ENCODE data around the gene CD300LG.

- TF ChIP-seq, protein P1, sequence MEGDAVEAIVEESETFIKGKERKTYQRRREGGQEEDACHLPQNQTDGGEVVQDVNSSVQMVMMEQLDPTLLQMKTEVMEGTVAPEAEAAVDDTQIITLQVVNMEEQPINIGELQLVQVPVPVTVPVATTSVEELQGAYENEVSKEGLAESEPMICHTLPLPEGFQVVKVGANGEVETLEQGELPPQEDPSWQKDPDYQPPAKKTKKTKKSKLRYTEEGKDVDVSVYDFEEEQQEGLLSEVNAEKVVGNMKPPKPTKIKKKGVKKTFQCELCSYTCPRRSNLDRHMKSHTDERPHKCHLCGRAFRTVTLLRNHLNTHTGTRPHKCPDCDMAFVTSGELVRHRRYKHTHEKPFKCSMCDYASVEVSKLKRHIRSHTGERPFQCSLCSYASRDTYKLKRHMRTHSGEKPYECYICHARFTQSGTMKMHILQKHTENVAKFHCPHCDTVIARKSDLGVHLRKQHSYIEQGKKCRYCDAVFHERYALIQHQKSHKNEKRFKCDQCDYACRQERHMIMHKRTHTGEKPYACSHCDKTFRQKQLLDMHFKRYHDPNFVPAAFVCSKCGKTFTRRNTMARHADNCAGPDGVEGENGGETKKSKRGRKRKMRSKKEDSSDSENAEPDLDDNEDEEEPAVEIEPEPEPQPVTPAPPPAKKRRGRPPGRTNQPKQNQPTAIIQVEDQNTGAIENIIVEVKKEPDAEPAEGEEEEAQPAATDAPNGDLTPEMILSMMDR (conservative IDR thresholded peaks at IDR 0.05; ENCODE audit: low read depth in 2 of 2), result no peak
- TF ChIP-seq POLR2AphosphoS5 (IDR thresholded peaks at IDR 0.05; ENCODE audit: low read depth), result no peak
- no peak for TF ChIP-seq EZH2 (IDR thresholded peaks at IDR 0.05; ENCODE audit: low read depth, unreplicated experiment)
- TF ChIP-seq CREB1 (CRISPR knock-in tag; IDR thresholded peaks at IDR 0.05; ENCODE audit: low read depth), result no peak
- no peak for TF ChIP-seq JUNB (IDR thresholded peaks at IDR 0.05; ENCODE audit: unreplicated experiment)
- TF ChIP-seq EZH2phosphoT487 (IDR thresholded peaks at IDR 0.05; ENCODE audit: unreplicated experiment), result no peak
- TF ChIP-seq NANOG (IDR thresholded peaks at IDR 0.05; ENCODE audit: borderline replicate concordance), result no peak
- no peak for TF ChIP-seq REST (IDR thresholded peaks at IDR 0.05; ENCODE audit: unreplicated experiment)
- TF ChIP-seq STAT1 (IDR thresholded peaks at IDR 0.05; ENCODE audit: unreplicated experiment), result no peak
- TF ChIP-seq, protein P2, sequence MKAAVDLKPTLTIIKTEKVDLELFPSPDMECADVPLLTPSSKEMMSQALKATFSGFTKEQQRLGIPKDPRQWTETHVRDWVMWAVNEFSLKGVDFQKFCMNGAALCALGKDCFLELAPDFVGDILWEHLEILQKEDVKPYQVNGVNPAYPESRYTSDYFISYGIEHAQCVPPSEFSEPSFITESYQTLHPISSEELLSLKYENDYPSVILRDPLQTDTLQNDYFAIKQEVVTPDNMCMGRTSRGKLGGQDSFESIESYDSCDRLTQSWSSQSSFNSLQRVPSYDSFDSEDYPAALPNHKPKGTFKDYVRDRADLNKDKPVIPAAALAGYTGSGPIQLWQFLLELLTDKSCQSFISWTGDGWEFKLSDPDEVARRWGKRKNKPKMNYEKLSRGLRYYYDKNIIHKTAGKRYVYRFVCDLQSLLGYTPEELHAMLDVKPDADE (IDR thresholded peaks at IDR 0.05), result no peak
These were observed 2.7 kb upstream of the CD300LG start for GRCh38 chr17:43844241-43844640.

Data from GM23338 (cell line).